Measurements from ENCODE around the gene CCRL2.
"Not testable (repeated sequence)": the region's sequence is repeated elsewhere in the genome, so short reads cannot be mapped to it uniquely, and the experiment has no call there.

Gene CCRL2

GRCh38 chr3:46380471-46381221 is 26.4 kb upstream of the CCRL2 start:
- no peak for DNase-seq

GRCh38 chr3:46381625-46382024 is 25.4 kb upstream of the CCRL2 start:
- no peak for DNase-seq

GRCh38 chr3:46383211-46383950 is 23.7 kb upstream of the CCRL2 start:
- DNase-seq: no peak

- no peak for DNase-seq
Measured at GRCh38 chr3:46383951-46384330, 23.1 kb upstream of the CCRL2 start.

- no peak for DNase-seq
Measured at GRCh38 chr3:46386205-46386604, 20.9 kb upstream of the CCRL2 start.

GRCh38 chr3:46388847-46389246 is 18.2 kb upstream of the CCRL2 start:
- not testable (repeated sequence) for DNase-seq

GRCh38 chr3:46389306-46389705 is 17.8 kb upstream of the CCRL2 start:
- no peak for DNase-seq

GRCh38 chr3:46391526-46391925 is 15.5 kb upstream of the CCRL2 start:
- DNase-seq: not testable (repeated sequence)

- DNase-seq: no peak
Measured at GRCh38 chr3:46393011-46393410, 14.0 kb upstream of the CCRL2 start.

- DNase-seq: no peak
Measured at GRCh38 chr3:46393554-46394434, 13.3 kb upstream of the CCRL2 start.

- no peak for DNase-seq
Measured at GRCh38 chr3:46395210-46395661, 11.8 kb upstream of the CCRL2 start.

- DNase-seq: no peak
Measured at GRCh38 chr3:46395766-46396530, 11.1 kb upstream of the CCRL2 start.

GRCh38 chr3:46397111-46397510 is 9.9 kb upstream of the CCRL2 start:
- no peak for DNase-seq

- DNase-seq: no peak
Measured at GRCh38 chr3:46398186-46398955, 8.7 kb upstream of the CCRL2 start.

- DNase-seq: no peak
Measured at GRCh38 chr3:46399098-46399497, 8.0 kb upstream of the CCRL2 start.

GRCh38 chr3:46399557-46399956 is 7.5 kb upstream of the CCRL2 start:
- DNase-seq: no peak

GRCh38 chr3:46400000-46400734 is 6.9 kb upstream of the CCRL2 start:
- no peak for DNase-seq

- DNase-seq: no peak
Measured at GRCh38 chr3:46400846-46401245, 6.2 kb upstream of the CCRL2 start.

GRCh38 chr3:46401579-46401978 is 5.5 kb upstream of the CCRL2 start:
- DNase-seq: no peak

GRCh38 chr3:46402902-46403301 is 4.2 kb upstream of the CCRL2 start:
- not testable (repeated sequence) for DNase-seq

All from midbrain (tissue), 1 donor.